GM18526 (cell line): ENCODE data around the gene TPTE.

Experiments used
- POLR2A ChIP-seq: IDR thresholded peaks from 3 replicates; pipeline ENCODE4 v1.6.1; 2011; ENCODE audit not compliant: insufficient read length; ENCODE audit errors: extremely low read depth

TPTE gene

GRCh38 chr21:10521091-10521598, at the start of gene TPTE:
TPTE (plus strand) TSS chr21:10521583; CDS start chr21:10538724, 17,141 bp downstream.
- no peak for TF ChIP-seq POLR2A

- TF ChIP-seq POLR2A: no peak
Measured at GRCh38 chr21:10511116-10511515, 10.3 kb upstream of the TPTE start.

GRCh38 chr21:10539956-10540355, 18.6 kb downstream of the TPTE start:
- TF ChIP-seq POLR2A: no peak

- no peak for TF ChIP-seq POLR2A
Measured at GRCh38 chr21:10575311-10575667, 53.9 kb downstream of the TPTE start.

GRCh38 chr21:10616535-10616934, 95.2 kb downstream of the TPTE start:
- TF ChIP-seq POLR2A: no peak

- no peak for TF ChIP-seq POLR2A
Measured at GRCh38 chr21:10627316-10627863, 106.0 kb downstream of the TPTE start.

GRCh38 chr21:10639123-10639522, 117.7 kb downstream of the TPTE start:
- TF ChIP-seq POLR2A: no peak

GRCh38 chr21:10640446-10640845, 119.1 kb downstream of the TPTE start:
- no peak for TF ChIP-seq POLR2A

GRCh38 chr21:10641107-10641506, 119.7 kb downstream of the TPTE start:
- TF ChIP-seq POLR2A: no peak
